ENCODE data around the gene FCGR1A. TPM values are rescaled to one million over a fixed set of nuclear protein-coding genes. Genes with fewer than 3 reads are reported as not detected.
A peak's percentile ranks its signal among the peaks of the same experiment; 100 is the strongest.
"Not testable (repeated sequence)": the region's sequence is repeated elsewhere in the genome, so short reads cannot be mapped to it uniquely, and the experiment has no call there.

Gene FCGR1A
- 10 to 100 TPM in 1 of 10 donors, 1 to 10 TPM in 7, under 1 TPM in 1, not detected in 1; 0.42 to 17.8 (median 1.3) TPM for total RNA-seq
- 1 to 10 TPM; 3.4 to 5.5 TPM for polyA plus RNA-seq
- long read RNA-seq, donor 1, partial matches to known transcripts = 1 of 1 reads
- long read RNA-seq, donor 1, other reads (novel, unspliced or antisense) = 0 of 1 reads
- long read RNA-seq, donor 2, partial matches to known transcripts = 0 of 1 reads
- long read RNA-seq, donor 2, other reads (novel, unspliced or antisense) = 1 of 1 reads
- long read RNA-seq, donor 3 = 0 reads

DNA sequence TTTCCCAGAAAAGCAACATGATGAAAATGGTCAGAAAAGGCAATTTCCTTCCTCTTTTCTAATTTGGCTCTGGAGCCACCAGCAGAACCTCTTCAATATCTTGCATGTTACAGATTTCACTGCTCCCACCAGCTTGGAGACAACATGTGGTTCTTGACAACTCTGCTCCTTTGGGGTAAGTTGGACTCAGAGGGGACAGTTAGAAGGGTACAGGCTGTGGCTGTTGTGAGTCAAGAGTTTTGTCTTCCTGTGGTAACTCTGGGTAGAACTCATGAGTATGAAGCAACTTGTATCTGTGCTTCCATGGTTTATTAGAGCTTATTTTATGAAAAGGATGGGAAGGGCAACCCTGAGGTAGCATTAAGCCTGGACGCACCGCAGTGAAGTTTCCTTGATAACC is at the start of gene FCGR1A:
TSS of gene FCGR1A (plus strand) at position 95 of the 400 bp plus-strand sequence. CDS start at position 145, 50 bp downstream.
- H3K4me1 ChIP-seq; intact Hi-C loops (cut with DNase I); H3K36me3 ChIP-seq; H3K4me3 ChIP-seq; H3K27me3 ChIP-seq; DNase-seq; H3K27ac ChIP-seq; H3K9me3 ChIP-seq: not testable (repeated sequence)
- no CpG with 5 or more reads among the region's 2 CpGs for WGBS, 2 donors
- ATAC-seq = peak in 1 of 8 donors; percentile 25

DNA sequence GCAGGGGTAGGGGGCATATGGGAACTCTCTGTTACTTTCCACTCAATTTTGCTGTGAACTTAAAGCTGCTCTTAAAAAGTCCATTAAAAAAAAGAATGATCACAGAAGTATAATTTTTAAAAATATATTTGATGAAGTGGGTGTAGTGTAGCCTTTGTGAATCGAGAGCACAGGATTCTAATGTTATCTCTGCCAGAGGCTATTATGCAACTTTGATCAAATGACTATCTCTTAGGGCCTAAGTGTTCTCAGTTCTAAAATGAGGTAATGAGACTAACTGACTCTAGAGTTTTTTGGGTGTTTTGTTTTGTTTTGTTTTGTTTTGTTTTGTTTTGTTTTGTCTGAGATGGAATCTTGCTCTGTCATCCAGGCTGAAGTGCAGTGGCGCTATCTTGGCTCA is 49.7 kb upstream of the FCGR1A start:
- H3K4me1 ChIP-seq; H3K36me3 ChIP-seq; ATAC-seq; H3K27ac ChIP-seq; DNase-seq; intact Hi-C loops (cut with DNase I); H3K27me3 ChIP-seq; H3K4me3 ChIP-seq; H3K9me3 ChIP-seq: not testable (repeated sequence)
- WGBS, 2 donors = 88 to 92% methylated on average over 1 of the region's 2 CpGs

DNA sequence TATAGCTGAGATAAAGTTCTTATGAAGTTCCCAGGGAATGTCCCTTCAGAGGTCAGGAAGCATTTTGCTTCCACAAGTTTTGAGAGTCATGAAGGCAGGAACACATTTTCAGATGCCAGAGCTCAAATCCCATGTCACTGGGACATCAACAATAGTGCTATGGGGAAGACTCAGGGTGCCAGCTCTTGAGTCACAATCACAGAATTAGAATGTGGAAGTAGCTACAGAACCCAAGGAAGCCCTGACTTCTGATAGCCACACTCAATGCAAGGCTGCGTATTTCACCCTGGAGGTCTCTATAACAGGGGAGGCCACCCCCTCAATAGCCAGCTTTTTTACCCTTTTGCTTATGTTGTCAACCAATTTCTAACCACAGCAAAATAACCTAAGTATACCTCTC is 47.8 kb upstream of the FCGR1A start:
- intact Hi-C loops (cut with DNase I); H3K4me1 ChIP-seq; H3K27me3 ChIP-seq; DNase-seq; H3K4me3 ChIP-seq; H3K27ac ChIP-seq; H3K9me3 ChIP-seq; H3K36me3 ChIP-seq: not testable (repeated sequence)
- ATAC-seq = peak in 3 of 8 donors; percentile 42 to 56 (median 46)
- WGBS, 2 donors = 90 to 94% methylated on average over 1 of the region's 1 CpG

DNA sequence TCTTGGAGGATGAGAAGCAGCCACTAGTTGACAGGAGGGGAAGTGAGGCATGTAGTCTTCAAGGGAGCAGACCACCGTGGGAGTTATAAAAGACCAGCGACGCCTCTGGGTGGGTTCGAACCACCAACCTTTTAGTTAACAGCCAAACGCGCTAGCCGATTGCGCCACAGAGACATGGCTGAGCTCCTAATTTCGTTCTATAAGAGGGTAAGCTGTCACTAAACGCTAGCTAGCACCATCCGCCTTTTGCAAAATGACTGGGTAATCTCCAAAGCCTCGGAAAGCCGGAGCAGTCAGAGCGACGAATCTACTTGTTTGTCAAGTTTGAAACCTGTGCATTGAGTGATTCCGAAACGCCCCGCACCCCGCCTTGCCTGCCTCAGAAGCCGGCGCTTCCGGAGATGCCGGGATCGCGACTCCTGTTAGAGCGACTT is 42.3 kb upstream of the FCGR1A start:
- H3K27me3 ChIP-seq; intact Hi-C loops (cut with DNase I); H3K4me1 ChIP-seq; H3K36me3 ChIP-seq; H3K27ac ChIP-seq; H3K9me3 ChIP-seq: not testable (repeated sequence)
- ATAC-seq (peak in 1 of 8 donors; percentile 39), DNase-seq (peak in 1 of 2 donors; percentile 3)
- 6 to 10% methylated on average over 26 of the region's 26 CpGs for WGBS, 2 donors
- H3K4me3 ChIP-seq = peak overlapping the region in 3 of 10 donors; percentile 6 to 20 (median 8)

DNA sequence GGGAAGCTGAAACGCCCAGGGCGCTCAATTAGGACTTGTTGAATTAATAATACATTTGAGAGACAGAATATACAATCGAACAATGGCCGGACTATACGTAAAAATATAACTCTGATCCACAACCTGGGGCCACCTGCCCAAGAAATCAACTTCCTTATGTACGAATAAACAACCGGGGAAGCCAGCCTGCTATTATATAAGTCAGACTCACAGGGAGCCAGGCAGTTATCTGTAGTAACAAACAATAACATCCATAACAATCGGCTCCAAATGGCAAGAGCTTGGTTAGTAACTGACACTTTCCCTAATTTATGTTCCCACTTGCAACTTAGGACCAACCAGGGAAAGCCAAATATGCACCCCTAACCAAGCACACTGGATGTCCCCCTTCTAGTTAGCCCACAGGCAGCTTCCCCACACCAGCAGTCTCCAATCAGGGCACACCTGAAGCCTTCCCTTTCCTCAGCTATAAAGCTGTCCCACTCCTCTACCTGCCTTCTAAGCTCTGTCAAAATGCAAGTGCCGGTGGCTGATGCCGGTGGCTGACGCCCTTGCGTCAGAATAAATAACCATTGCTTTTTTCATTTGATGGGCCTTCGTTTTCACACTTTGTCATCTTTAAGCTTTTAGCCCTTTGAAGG is 41.8 kb upstream of the FCGR1A start:
- H3K27ac ChIP-seq; ATAC-seq; H3K9me3 ChIP-seq; DNase-seq; intact Hi-C loops (cut with DNase I); H3K4me1 ChIP-seq; H3K27me3 ChIP-seq; H3K36me3 ChIP-seq: not testable (repeated sequence)
- WGBS, 2 donors = 36 to 42% methylated on average over 5 to 7 of the region's 13 CpGs
- H3K4me3 ChIP-seq = peak overlapping the region in 1 of 10 donors; percentile 20

DNA sequence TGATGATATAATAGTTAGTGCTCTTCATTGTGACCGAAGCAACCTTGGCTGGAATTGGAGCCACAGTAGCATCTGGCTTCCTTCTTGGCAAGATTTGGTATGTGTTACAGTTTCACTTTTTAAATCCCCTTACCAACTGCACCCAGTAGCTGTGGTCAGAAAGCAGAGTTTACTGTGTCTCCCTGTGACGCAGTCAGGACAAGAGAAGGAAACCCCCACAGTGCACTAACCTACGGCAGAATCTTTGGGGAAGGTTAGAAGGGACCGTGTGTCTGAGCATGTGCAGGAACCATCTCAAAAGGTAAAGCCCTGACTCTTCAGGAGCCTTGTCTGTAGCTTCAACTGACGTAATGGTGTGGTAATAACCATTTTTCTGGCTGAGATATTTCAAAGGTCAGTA is 40.6 kb upstream of the FCGR1A start:
- DNase-seq; H3K4me3 ChIP-seq; H3K36me3 ChIP-seq; ATAC-seq; intact Hi-C loops (cut with DNase I); H3K4me1 ChIP-seq; H3K27ac ChIP-seq; H3K9me3 ChIP-seq: not testable (repeated sequence)
- 95 to 100% methylated on average over 1 of the region's 5 CpGs for WGBS, 2 donors
- peaks cover 0 to 12% (median 5%) of the 10 kb centered on the region in 7 donors for H3K27me3 ChIP-seq

DNA sequence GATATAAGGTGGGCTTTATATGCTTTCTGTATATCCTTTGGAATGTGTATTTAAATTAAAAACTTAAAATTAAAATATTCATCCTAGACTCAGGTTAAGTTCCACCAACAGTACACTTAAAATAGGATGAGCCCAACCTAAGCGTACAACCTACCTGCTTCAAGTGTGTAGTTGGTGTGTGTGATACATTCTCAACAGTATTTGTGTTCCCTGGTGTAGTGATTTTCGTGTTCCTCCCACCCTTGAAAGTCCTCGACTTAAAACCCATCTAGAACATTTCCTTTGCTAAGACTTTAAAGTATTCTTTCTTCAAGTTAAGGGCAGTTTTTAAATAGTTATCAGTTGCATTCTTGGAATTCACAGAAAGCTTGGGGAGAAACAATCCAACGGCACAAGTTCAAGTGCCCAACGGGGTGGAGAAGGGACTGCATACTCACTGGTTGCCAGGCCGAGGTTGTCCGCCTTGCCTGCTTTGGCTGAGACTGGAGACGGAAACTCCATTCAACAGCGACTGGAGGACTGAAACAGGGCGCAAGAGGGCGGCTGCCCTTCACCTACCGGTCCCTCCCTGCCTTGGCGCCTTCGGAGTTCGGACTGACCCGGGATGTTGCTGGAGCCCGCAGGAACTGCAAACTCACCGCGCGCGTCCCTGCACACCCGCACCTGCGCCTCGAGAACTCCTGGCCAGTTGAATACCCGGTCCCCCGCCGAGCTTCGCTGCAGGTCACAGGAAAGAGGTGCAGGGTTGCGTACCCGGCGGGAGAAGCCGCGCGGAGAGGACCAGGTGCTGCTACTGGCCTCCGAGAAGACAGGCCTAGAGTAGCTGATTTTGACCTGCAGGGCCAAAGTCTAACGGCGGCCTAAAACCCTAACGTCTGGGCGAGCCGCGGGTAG is 35.8 kb upstream of the FCGR1A start:
- intact Hi-C loops (cut with DNase I); H3K4me1 ChIP-seq; H3K9me3 ChIP-seq; H3K36me3 ChIP-seq; H3K27ac ChIP-seq: not testable (repeated sequence)
- ATAC-seq (peak in 6 of 8 donors; percentile 16 to 67 (median 48)), DNase-seq (peak in 1 of 2 donors; percentile 3)
- Histone ChIP-seq H3K27me3 (peaks cover 0 to 29% (median 7%) of the 10 kb centered on the region in 7 donors), H3K4me3 (peak overlapping the region in 3 of 10 donors; percentile 5 to 30 (median 17))
- 12 to 15% methylated on average over 32 to 35 of the region's 41 CpGs for WGBS, 2 donors

DNA sequence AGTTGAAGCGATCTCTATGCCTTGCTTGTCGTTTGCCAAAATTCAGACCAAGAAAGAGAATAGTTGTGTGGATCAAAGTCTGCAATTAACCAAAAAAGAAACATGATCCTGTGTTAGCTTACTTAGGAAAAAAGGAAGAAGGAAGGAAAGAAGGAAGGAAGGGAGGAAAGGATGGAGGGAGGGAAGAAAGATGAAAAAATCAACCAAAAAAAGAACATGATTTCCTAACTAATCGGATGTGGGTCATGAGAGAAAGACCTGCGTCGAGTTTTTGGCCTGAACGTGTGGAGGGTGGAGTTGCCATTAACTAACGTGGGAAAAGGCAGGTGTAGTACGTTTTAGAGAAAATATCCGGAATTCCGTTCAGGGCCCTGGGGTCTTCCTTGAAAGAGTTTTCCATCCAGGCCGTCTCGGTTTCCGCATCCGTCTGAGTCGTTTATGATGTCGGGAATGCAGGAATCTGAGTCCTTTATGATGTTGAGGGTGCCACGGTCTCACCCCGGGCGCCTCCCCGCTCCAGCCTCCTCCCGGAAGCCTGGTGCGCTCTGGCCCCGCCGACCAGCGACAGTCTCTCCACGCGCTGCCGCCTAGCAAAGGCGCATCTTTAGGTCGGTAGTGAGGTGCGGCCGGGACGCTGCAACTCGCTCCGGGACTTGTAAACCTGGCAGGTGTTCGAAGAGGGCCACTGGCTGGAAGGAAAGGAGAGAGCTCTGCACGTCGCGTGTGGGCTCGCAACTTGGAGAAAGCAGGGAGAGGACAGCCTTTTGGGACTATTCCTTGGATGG is 34.9 kb upstream of the FCGR1A start:
- WGBS, 2 donors = 6 to 8% methylated on average over 24 of the region's 40 CpGs
- H3K4me1 ChIP-seq; H3K27ac ChIP-seq; H3K36me3 ChIP-seq; intact Hi-C loops (cut with DNase I); H3K9me3 ChIP-seq; DNase-seq: not testable (repeated sequence)
- Histone ChIP-seq H3K4me3 (peak overlapping the region in 1 of 10 donors; percentile 30), H3K27me3 (peaks cover 0 to 29% (median 7%) of the 10 kb centered on the region in 7 donors)
- peak in 3 of 8 donors; percentile 13 to 72 (median 37) for ATAC-seq

DNA sequence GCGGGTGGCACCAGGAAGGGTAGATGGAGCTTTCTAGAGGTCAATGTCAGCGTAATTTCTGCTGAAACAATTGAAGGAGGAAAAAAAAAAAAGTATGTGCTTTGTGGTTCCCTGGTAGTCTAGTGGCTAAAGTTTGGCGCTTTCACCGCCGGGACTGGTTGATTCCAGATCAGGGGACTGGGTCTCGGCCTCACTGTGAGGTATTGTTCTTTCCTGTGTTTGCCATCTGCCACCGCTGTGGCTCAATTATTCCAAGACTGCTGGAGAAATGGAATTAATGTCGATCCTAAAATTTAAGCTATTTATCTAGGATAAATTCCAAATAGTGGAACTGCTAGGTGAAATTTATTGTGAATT is 34.4 kb upstream of the FCGR1A start:
- DNase-seq; ATAC-seq; intact Hi-C loops (cut with DNase I); H3K4me1 ChIP-seq; H3K36me3 ChIP-seq; H3K27ac ChIP-seq; H3K9me3 ChIP-seq: not testable (repeated sequence)
- H3K4me3 ChIP-seq = peak overlapping the region in 1 of 10 donors; percentile 30
- 39 to 57% methylated on average over 8 of the region's 8 CpGs for WGBS, 2 donors
- peaks cover 0 to 29% (median 7%) of the 10 kb centered on the region in 7 donors for H3K27me3 ChIP-seq

DNA sequence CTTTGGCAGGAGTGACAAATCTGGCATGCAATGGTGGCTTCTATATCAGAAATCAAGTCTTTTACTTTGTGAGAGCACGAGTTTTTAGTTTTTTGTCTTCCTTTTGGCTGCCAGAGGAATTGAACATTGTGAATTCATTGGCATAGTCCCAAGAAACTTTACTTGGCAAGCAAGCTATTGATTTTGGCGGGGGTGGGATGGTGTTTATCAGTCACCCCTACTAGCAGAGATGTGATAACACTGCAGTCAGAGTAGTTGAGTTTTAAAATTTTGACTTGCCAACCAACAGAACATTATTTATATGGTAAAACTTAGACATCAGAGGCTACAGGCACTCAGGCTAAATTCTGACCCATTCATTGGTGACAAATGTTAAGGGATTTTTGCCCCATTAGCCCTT is 31.9 kb upstream of the FCGR1A start:
- intact Hi-C loops (cut with DNase I); H3K9me3 ChIP-seq; H3K4me3 ChIP-seq; H3K27ac ChIP-seq; DNase-seq; H3K36me3 ChIP-seq; H3K4me1 ChIP-seq; ATAC-seq: not testable (repeated sequence)
- peaks cover 0 to 29% (median 7%) of the 10 kb centered on the region in 7 donors for H3K27me3 ChIP-seq
- 27 to 41% methylated on average over 1 of the region's 2 CpGs for WGBS, 2 donors

Data from heart right ventricle (tissue), 16 donors.